Right atrium auricular region (tissue), 2 donors: Measurements from ENCODE around the gene PPP1R14C. TPM values are rescaled to one million over a fixed set of nuclear protein-coding genes. Genes with fewer than 3 reads are reported as not detected.
"Not testable (repeated sequence)": the region's sequence is repeated elsewhere in the genome, so short reads cannot be mapped to it uniquely, and the experiment has no call there.

Source experiments
- DNase-seq: peaks from one replicate; pipeline ENCODE4 v3.0.0-alpha.2; 2019; ENCODE audit warnings: low spot score
- H3K27ac ChIP-seq, 2 donors: fragments of 200-600 bp; sonication (generic); 1 replicate in 1 of 2; 2 replicates in 1 of 2; pipeline ENCODE4 v1.5.1; 2016 to 2019
- H3K27me3 ChIP-seq, 2 donors: fragments of 200-600 bp; sonication (generic); one replicate each; pipeline versions ENCODE4 v1.5.1 to v1.6.0; 2017 to 2019
- H3K36me3 ChIP-seq: fragments of 200-600 bp; sonication (generic); one replicate; pipeline ENCODE4 v1.5.1; 2016
- H3K4me1 ChIP-seq, 2 donors: fragments of 200-600 bp; sonication (generic); one replicate each; pipeline versions ENCODE4 v1.5.1 to v1.6.0; 2017 to 2019
- H3K4me3 ChIP-seq, 2 donors: fragments of 200-600 bp; sonication (generic); 1 replicate in 1 of 2; 2 replicates in 1 of 2; pipeline ENCODE4 v1.5.1; 2017 to 2019; ENCODE audit warnings: mild to moderate bottlenecking in 1 of 2, moderate library complexity in 1 of 2
- H3K9me3 ChIP-seq, 2 donors: fragments of 200-600 bp; sonication (generic); one replicate each; pipeline ENCODE4 v1.5.1; 2019
- CTCF ChIP-seq, 2 donors: fragments of 200-600 bp; sonication (generic); IDR thresholded peaks; one replicate each; pipeline ENCODE4 v1.5.1; 2019; ENCODE audit warnings: antibody characterized with exemption in 2 of 2
- total RNA-seq, 2 donors: library from RNA; depleted of rRNA; stranded (reverse); fragments of >200 nt; gene quantifications; one replicate each; pipeline ENCODE4 v1.1.0, GENCODE V29; 2016

Gene PPP1R14C
- total RNA-seq, 2 donors from 2014 or later: 85.4 to 130 TPM

DNA sequence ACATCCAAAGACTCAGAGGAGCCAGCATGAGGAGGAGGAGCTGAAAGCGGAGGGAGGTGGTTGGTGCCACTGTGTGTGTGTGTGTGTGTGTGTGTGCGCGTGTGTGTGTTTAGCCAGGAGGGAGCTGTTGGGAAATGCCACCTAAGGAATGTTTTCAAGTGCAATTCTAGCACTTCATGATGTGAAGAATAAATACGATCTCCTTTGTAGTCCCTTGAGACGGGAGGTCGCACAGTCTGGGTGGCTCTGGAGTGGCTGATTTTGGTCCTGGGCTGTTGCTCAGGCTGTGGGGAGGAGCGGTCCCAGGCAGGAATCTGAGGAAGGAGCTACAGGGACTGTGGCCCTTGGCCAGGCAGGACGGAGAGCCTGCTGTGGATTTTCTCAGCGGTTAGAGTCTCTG is 93.7 kb downstream of the PPP1R14C start:
- H3K27me3 ChIP-seq: no peaks in the 10 kb centered on the region
- TF ChIP-seq CTCF (IDR thresholded peaks at IDR 0.05): no peak
- no peak overlapping the region for H3K4me3 ChIP-seq
- DNase-seq: no peak
- no peaks in the 10 kb centered on the region for H3K36me3 ChIP-seq
- peak overlapping the region in 1 of 2 donors; percentile 8 for H3K27ac ChIP-seq
- H3K9me3 ChIP-seq: no peaks in the 10 kb centered on the region
- H3K4me1 ChIP-seq: peaks cover 0 to 29% of the 10 kb centered on the region in 2 donors

DNA sequence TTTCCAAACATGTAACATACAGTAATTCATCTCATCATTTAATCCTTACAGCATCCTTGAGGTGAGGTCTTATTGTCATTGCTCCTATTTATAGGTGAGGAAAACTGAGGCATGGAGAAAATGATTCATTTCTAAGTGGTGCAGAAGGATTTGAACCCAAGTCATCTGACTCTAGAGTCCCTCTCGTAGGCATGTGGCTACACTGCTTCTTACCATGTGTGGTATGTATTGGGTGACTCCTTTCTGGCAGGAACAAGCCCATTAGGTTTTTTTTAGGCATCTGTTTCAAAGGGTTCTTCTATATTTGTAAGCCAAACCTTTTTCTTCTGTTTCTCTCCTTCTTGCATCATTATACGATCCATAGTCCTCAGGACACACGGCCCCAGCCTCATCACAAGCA is 94.8 kb downstream of the PPP1R14C start:
- Histone ChIP-seq H3K27me3 (no peaks in the 10 kb centered on the region), H3K4me1 (peaks cover 0 to 29% of the 10 kb centered on the region in 2 donors), H3K36me3 (no peaks in the 10 kb centered on the region), H3K9me3 (no peaks in the 10 kb centered on the region), H3K4me3 (no peak overlapping the region), H3K27ac (peak overlapping the region; percentile 13 to 45)
- TF ChIP-seq CTCF (IDR thresholded peaks at IDR 0.05): no peak
- DNase-seq: no peak

DNA sequence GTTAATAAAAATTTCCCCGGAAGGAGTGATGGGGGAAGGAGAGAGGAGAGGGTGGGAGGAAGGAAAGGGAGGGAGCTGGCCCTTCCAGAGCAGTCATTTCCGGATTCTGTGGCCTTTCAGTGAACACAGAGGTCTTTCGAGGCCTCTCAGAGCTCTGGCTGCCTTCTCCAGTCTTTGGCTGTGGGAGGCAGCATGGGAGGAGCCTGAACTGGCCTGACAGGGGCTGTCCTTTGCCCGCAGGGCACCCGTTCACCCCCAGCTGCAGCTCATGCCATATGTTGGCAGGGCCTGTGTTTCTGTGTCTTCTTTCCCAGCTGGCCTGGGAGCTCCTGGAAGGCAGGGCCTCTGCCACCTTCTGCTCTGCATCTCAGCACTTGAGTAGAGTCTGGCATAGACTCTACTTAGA is 95.5 kb downstream of the PPP1R14C start:
- Histone ChIP-seq H3K9me3 (no peaks in the 10 kb centered on the region), H3K27me3 (no peaks in the 10 kb centered on the region), H3K4me3 (no peak overlapping the region), H3K27ac (peak overlapping the region; percentile 13 to 45), H3K4me1 (peaks cover 0 to 29% of the 10 kb centered on the region in 2 donors), H3K36me3 (no peaks in the 10 kb centered on the region)
- no peak for TF ChIP-seq CTCF (IDR thresholded peaks at IDR 0.05)
- DNase-seq: no peak

DNA sequence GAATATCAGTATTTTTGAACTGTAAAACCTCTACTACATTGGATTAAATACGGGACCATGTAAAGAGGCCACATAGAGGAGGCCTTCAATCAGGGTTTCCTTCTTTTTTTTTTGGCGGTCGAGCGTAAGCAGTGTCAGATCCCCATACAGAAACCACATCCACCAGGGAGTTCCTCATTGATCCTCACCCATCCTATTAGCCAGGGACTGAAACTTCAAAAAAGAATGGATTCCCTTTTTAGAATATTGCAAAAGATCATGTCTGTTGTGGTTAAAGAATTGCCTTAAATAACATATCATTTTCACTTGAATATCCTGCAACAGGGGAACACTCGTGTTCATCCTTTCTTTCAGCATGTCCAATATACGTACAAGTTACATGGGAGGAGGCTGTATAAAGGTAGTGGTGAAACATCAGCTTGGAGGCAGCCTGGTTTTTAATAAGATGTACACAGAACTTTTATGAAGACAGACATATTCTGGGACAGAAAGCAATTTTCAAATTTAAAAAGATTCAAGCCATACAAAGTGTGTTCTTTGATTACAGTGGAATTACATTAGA is 96.1 kb downstream of the PPP1R14C start:
- TF ChIP-seq CTCF (IDR thresholded peaks at IDR 0.05): no peak
- H3K4me1 ChIP-seq: peaks cover 0 to 29% of the 10 kb centered on the region in 2 donors
- no peak overlapping the region for H3K4me3 ChIP-seq
- no peak for DNase-seq
- no peaks in the 10 kb centered on the region for H3K36me3 ChIP-seq
- no peaks in the 10 kb centered on the region for H3K27me3 ChIP-seq
- peak overlapping the region in 1 of 2 donors; percentile 45 for H3K27ac ChIP-seq
- H3K9me3 ChIP-seq: no peaks in the 10 kb centered on the region

- not testable (repeated sequence) for H3K36me3 ChIP-seq, H3K4me3 ChIP-seq, DNase-seq, H3K27ac ChIP-seq, H3K9me3 ChIP-seq, H3K27me3 ChIP-seq
- peaks cover 0 to 16% of the 10 kb centered on the region in 2 donors for H3K4me1 ChIP-seq
Measured at GRCh38 chr6:150241756-150242155, 98.9 kb downstream of the PPP1R14C start.

GRCh38 chr6:150243620-150244314 is 100.9 kb downstream of the PPP1R14C start:
- H3K36me3 ChIP-seq: no peaks in the 10 kb centered on the region
- H3K4me3 ChIP-seq: no peak overlapping the region
- peaks cover 0 to 5% of the 10 kb centered on the region in 2 donors for H3K9me3 ChIP-seq
- no peak for TF ChIP-seq CTCF (IDR thresholded peaks at IDR 0.05)
- H3K27ac ChIP-seq: no peak overlapping the region
- no peaks in the 10 kb centered on the region for H3K27me3 ChIP-seq
- DNase-seq: no peak
- H3K4me1 ChIP-seq: no peaks in the 10 kb centered on the region
